ENCODE measurements around the gene ZC3H12D. TPM values are rescaled to one million over a fixed set of nuclear protein-coding genes. Genes with fewer than 3 reads are reported as not detected.
A peak's percentile ranks its signal among the peaks of the same experiment; 100 is the strongest.

Gene ZC3H12D
- total and polyA plus RNA-seq, 2 of the 13 experiments (the other 11 are each of a cell fraction or from before 2014, with no cell fraction given) = 1.2 to 2.7 TPM

DNA sequence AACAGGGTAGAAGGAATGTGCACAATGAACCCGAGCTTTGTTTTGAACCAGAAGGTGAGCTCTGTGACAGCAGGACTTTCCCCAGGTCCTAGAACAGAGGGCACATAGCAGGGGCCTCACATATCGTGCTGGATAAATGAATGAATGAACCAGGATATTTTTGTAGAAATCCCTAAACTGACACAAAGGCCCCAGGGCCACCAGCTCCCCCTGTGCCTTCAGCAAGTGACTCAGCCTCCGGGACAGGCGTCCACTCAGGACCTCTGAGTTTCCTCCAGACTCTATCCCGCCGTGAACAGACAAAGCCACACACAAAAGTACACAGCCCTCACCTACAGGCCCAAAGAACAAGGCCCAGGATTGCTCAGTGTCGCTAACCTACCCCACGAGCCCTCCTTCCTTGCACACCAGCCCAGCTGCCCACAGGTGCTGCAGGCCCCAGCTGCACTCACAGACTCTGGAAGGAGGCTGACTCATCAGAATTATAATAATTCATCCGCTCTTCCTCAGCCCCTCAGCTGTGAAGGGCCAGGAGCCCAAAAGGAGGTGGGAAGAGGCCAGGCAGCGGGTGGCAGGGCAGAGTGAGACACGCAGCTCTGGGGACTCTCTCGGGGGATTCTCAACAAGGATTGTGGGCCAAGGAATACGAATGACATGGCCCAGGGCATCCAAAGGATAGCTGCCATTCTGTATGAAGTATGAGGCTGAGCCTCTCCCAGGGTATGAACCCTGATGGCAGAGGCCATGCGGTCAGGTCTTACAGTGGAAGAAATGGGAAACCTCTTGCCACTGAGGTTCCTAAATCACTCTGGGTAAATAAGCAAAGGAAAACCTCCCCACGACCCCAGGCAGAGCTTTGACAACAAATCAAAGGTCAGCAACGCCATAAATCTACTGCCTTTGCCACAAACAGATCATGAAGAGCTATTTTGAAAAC, 43.8 kb downstream of the ZC3H12D start (continued):
- TF ChIP-seq TCF12 (IDR thresholded peaks at IDR 0.05) (no peak), TCF12 (CRISPR knock-in tag; IDR thresholded peaks at IDR 0.05) (no peak), JUN (CRISPR knock-in tag; IDR thresholded peaks at IDR 0.05) (peak; percentile 55; the same call in 1 of the 2 replicates), ZNF34 (CRISPR knock-in tag; IDR thresholded peaks at IDR 0.05; ENCODE audit: borderline replicate concordance) (no peak), HHEX (CRISPR knock-in tag; IDR thresholded peaks at IDR 0.05) (no peak), PRMT3 (CRISPR knock-in tag; IDR thresholded peaks at IDR 0.05; ENCODE audit: borderline replicate concordance, low read depth) (no peak), FOXK1 (CRISPR knock-in tag; IDR thresholded peaks at IDR 0.05; ENCODE audit: borderline replicate concordance, low read depth) (no peak), NCOA5 (CRISPR knock-in tag; IDR thresholded peaks at IDR 0.05) (no peak), ZNF451 (CRISPR knock-in tag; IDR thresholded peaks at IDR 0.05) (no peak), SP1 (IDR thresholded peaks at IDR 0.05) (no peak), SP1 (CRISPR knock-in tag; IDR thresholded peaks at IDR 0.05) (no peak), ZNF816 (CRISPR knock-in tag; IDR thresholded peaks at IDR 0.05; ENCODE audit: borderline replicate concordance) (no peak), PPARG (CRISPR knock-in tag; conservative IDR thresholded peaks at IDR 0.05) (no peak), JARID2 (CRISPR knock-in tag; IDR thresholded peaks at IDR 0.05; ENCODE audit: insufficient replicate concordance) (no peak), ZNF598 (CRISPR knock-in tag; IDR thresholded peaks at IDR 0.05; ENCODE audit: borderline replicate concordance) (no peak), POGZ (CRISPR knock-in tag; IDR thresholded peaks at IDR 0.05) (no peak), ZNF670 (CRISPR knock-in tag; IDR thresholded peaks at IDR 0.05; ENCODE audit: borderline replicate concordance) (no peak), KLF16 (CRISPR knock-in tag; IDR thresholded peaks at IDR 0.05) (no peak), SP140L (CRISPR knock-in tag; IDR thresholded peaks at IDR 0.05; ENCODE audit: borderline replicate concordance) (no peak), ZNF263 (CRISPR knock-in tag; IDR thresholded peaks at IDR 0.05) (no peak), PHF8 (CRISPR knock-in tag; IDR thresholded peaks at IDR 0.05) (peak; percentile 42)
- TF ChIP-seq, protein P1, sequence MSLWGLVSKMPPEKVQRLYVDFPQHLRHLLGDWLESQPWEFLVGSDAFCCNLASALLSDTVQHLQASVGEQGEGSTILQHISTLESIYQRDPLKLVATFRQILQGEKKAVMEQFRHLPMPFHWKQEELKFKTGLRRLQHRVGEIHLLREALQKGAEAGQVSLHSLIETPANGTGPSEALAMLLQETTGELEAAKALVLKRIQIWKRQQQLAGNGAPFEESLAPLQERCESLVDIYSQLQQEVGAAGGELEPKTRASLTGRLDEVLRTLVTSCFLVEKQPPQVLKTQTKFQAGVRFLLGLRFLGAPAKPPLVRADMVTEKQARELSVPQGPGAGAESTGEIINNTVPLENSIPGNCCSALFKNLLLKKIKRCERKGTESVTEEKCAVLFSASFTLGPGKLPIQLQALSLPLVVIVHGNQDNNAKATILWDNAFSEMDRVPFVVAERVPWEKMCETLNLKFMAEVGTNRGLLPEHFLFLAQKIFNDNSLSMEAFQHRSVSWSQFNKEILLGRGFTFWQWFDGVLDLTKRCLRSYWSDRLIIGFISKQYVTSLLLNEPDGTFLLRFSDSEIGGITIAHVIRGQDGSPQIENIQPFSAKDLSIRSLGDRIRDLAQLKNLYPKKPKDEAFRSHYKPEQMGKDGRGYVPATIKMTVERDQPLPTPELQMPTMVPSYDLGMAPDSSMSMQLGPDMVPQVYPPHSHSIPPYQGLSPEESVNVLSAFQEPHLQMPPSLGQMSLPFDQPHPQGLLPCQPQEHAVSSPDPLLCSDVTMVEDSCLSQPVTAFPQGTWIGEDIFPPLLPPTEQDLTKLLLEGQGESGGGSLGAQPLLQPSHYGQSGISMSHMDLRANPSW (CRISPR knock-in tag; IDR thresholded peaks at IDR 0.05; ENCODE audit: borderline replicate concordance) = no peak
- TF ChIP-seq, protein P2, sequence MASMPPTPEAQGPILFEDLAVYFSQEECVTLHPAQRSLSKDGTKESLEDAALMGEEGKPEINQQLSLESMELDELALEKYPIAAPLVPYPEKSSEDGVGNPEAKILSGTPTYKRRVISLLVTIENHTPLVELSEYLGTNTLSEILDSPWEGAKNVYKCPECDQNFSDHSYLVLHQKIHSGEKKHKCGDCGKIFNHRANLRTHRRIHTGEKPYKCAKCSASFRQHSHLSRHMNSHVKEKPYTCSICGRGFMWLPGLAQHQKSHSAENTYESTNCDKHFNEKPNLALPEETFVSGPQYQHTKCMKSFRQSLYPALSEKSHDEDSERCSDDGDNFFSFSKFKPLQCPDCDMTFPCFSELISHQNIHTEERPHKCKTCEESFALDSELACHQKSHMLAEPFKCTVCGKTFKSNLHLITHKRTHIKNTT (CRISPR knock-in tag; IDR thresholded peaks at IDR 0.05) = no peak
- TF ChIP-seq, protein P3, sequence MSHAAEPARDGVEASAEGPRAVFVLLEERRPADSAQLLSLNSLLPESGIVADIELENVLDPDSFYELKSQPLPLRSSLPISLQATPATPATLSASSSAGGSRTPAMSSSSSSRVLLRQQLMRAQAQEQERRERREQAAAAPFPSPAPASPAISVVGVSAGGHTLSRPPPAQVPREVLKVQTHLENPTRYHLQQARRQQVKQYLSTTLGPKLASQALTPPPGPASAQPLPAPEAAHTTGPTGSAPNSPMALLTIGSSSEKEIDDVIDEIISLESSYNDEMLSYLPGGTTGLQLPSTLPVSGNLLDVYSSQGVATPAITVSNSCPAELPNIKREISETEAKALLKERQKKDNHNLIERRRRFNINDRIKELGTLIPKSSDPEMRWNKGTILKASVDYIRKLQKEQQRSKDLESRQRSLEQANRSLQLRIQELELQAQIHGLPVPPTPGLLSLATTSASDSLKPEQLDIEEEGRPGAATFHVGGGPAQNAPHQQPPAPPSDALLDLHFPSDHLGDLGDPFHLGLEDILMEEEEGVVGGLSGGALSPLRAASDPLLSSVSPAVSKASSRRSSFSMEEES (CRISPR knock-in tag; IDR thresholded peaks at IDR 0.05) = no peak
- TF ChIP-seq, protein P4, sequence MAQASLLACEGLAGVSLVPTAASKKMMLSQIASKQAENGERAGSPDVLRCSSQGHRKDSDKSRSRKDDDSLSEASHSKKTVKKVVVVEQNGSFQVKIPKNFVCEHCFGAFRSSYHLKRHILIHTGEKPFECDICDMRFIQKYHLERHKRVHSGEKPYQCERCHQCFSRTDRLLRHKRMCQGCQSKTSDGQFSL (CRISPR knock-in tag; IDR thresholded peaks at IDR 0.05) = no peak

All from HepG2 (cell line).